22Rv1 (cell line): ENCODE results near the gene CERT1.

Source experiments
- CTCF ChIP-seq: fragments of 450-650 bp; IDR thresholded peaks from 2 replicates; pipeline ENCODE4 v1.5.1; 2017; ENCODE audit warnings: mild to moderate bottlenecking
- ZFX ChIP-seq: fragments of 450-650 bp; IDR thresholded peaks from 2 replicates; pipeline ENCODE4 v1.6.1; 2017; ENCODE audit warnings: antibody characterized with exemption, borderline replicate concordance

GRCh38 chr5:75558221-75558620 lies 46.8 kb upstream of the CERT1 start:
- no peak for TF ChIP-seq ZFX
- TF ChIP-seq CTCF, result no peak
